Heart left ventricle (tissue), 16 donors: ENCODE measurements around the gene UBL4A. TPM values are rescaled to one million over a fixed set of nuclear protein-coding genes. Genes with fewer than 3 reads are reported as not detected.

Source experiments
- ATAC-seq, 4 donors: fragments of 200-7000 bp; cut with Tn5 transposase; one replicate each; pipeline ENCODE4 v1.9.1; 2020 to 2022; ENCODE audit warnings: moderate library complexity in 4 of 4, mild to moderate bottlenecking in 3 of 4, moderate number of reproducible peaks in 1 of 4
- DNase-seq, 5 donors: peaks; one replicate each; pipeline ENCODE4 v3.0.0-alpha.2; 2020
- H3K27ac ChIP-seq, 12 donors: fragments of 200-600 bp; sonication (generic) in 4 of 12; one replicate each; pipeline versions ENCODE4 v1.5.0 to v1.8.0; 2016 to 2022; ENCODE audit warnings: mild to moderate bottlenecking in 2 of 12
- H3K27me3 ChIP-seq, 9 donors: fragments of 200-600 bp; sonication (generic) in 2 of 9; one replicate each; pipeline versions ENCODE4 v1.5.1 to v1.8.0; 2016 to 2022; ENCODE audit warnings: mild to moderate bottlenecking in 3 of 9
- H3K36me3 ChIP-seq, 9 donors: fragments of 200-600 bp; sonication (generic) in 2 of 9; one replicate each; pipeline versions ENCODE4 v1.5.0 to v1.8.0; 2018 to 2022; ENCODE audit warnings: mild to moderate bottlenecking in 2 of 9
- H3K4me1 ChIP-seq, 12 donors: fragments of 200-600 bp; sonication (generic) in 4 of 12; one replicate each; pipeline versions ENCODE4 v1.5.0 to v1.8.0; 2016 to 2022; ENCODE audit warnings: mild to moderate bottlenecking in 3 of 12
- H3K4me3 ChIP-seq, 12 donors: fragments of 200-600 bp; sonication (generic) in 4 of 12; one replicate each; pipeline versions ENCODE4 v1.5.0 to v1.8.0; 2017 to 2022; ENCODE audit warnings: mild to moderate bottlenecking in 9 of 12, moderate library complexity in 4 of 12
- H3K9me3 ChIP-seq, 12 donors: fragments of 200-600 bp; sonication (generic) in 4 of 12; one replicate each; pipeline versions ENCODE4 v1.5.0 to v1.8.0; 2016 to 2022; ENCODE audit warnings: mild to moderate bottlenecking in 1 of 12
- CTCF ChIP-seq, 12 donors: fragments of 200-600 bp; sonication (generic) in 4 of 12; IDR thresholded peaks; one replicate each; pipeline versions ENCODE4 v1.5.0 to v1.8.0; 2018 to 2022; ENCODE audit warnings: antibody characterized with exemption in 12 of 12, mild to moderate bottlenecking in 5 of 12
- POLR2A ChIP-seq, 2 donors: fragments of 450-650 bp; IDR thresholded peaks; one replicate each; pipeline ENCODE4 v1.6.1; 2017; ENCODE audit warnings: antibody characterized with exemption in 2 of 2, mild to moderate bottlenecking in 2 of 2, moderate library complexity in 2 of 2
- WGBS, 4 donors: extraction: QIAGEN DNeasy Blood & Tissue Kit in 2 of 4; methylation state at CpG; one replicate each; pipeline versions ENCODE4 v1.1.5 to v1.1.7; 2013 to 2018; 5-methylcytosine and 5-hydroxymethylcytosine counted together
- intact Hi-C, 10 donors: fragments of 100-400 bp; cut with DNase I; formaldehyde crosslinking; loops; one replicate each; pipeline versions ENCODE4 v1.11.1 to v1.14.2; 2022
- polyA plus RNA-seq, 2 donors: library from polyadenylated mRNA; stranded (reverse); fragments of 200-250 nt; gene quantifications; one replicate each; pipeline ENCODE4 v1.2.3, GENCODE V29; 2013
- total RNA-seq, 9 donors: library from RNA; depleted of rRNA in 2 of 9; stranded (reverse); fragments of >200 nt in 2 of 9; fragmentation: NEBNext Ultra II Directional in 3 of 9; extraction: Animal tissue kit (Norgen Biotek cat#: 25700) in 3 of 9; gene quantifications; one replicate each; pipeline versions ENCODE4 v1.1.0 to v1.2.4, GENCODE V29; 2016 to 2023
- donor health status: ischemic (EF 13 %, LVEDD 7.1; RV severe dilation, severe dysfunction).
- donor health status: healthy with polysubstance abuse.
- donor health status: DM: no; HTN: yes; CAD: no.
- donor health status: DM: no; HTN: no; CAD: no.
- donor health status: ischemic (EF 25% LVEDD 6.9; RV normal size, moderate dysfunction).
- donor health status: ischemic (EF 25% LVEDD 5.7; RV mildly dilated, moderate dysfunction).
- donor health status: healthy.
- donor health status: DM: yes; HTN: yes; CAD: no.
- donor health status: ischemic (EF 35%, LVEDD 5.7; RV mildly dilated, moderate dysfunction).
- donor health status: nonischemic (EF 11% LVEDD 7.7; RV severe dilation, severe dysfunction).
- donor health status: DM: yes; HTN: yes; CAD: no.
- donor health status: PGD.
- donor health status: ischemic (EF 29% LVEDD 5.4; RV normal size, mild dysfunction).
- donor health status: nonischemic (EF 23%, LVEDD 6.1; RV moderate dilation, normal function).

UBL4A gene
- total and polyA plus RNA-seq, 11 donors = 34.6 to 92.8 (median 53.7) TPM

GRCh38 chrX:154482786-154483185 is 3.6 kb downstream of the UBL4A start:
- Histone ChIP-seq H3K27me3 (no peaks in the 10 kb centered on the region), H3K4me3 (no peak overlapping the region), H3K36me3 (peaks cover 0 to 9% (median 6%) of the 10 kb centered on the region in 9 donors), H3K9me3 (no peaks in the 10 kb centered on the region), H3K27ac (no peak overlapping the region), H3K4me1 (peaks cover 0 to 36% (median 14%) of the 10 kb centered on the region in 12 donors)
- WGBS, 4 donors = 68 to 74% (median 71%) methylated on average over 6 to 7 of the region's 7 CpGs
- peak in 1 of 5 donors; percentile 25 for DNase-seq
- intact Hi-C loops = loop anchor here in 1 of 10 donors (5.0 kb wide), 1 partner anchor 40 kb away; the partner anchor contains the start of gene FAM50A
- TF ChIP-seq POLR2A (IDR thresholded peaks at IDR 0.05) (no peak), CTCF (IDR thresholded peaks at IDR 0.05) (no peak)
- no peak for ATAC-seq

- H3K27ac ChIP-seq = peak overlapping the region in 1 of 12 donors; percentile 2
Measured at GRCh38 chrX:154481911-154482601, 4.4 kb downstream of the UBL4A start.

GRCh38 chrX:154481195-154481594 is 5.2 kb downstream of the UBL4A start:
- H3K27me3 ChIP-seq = no peaks in the 10 kb centered on the region
- no peak for TF ChIP-seq CTCF (IDR thresholded peaks at IDR 0.05)
- no peak for TF ChIP-seq POLR2A (IDR thresholded peaks at IDR 0.05)
- DNase-seq (peak in 1 of 5 donors; percentile 4), ATAC-seq (no peak)
- H3K4me3 ChIP-seq = no peak overlapping the region
- H3K36me3 ChIP-seq = peaks cover 0 to 9% (median 3%) of the 10 kb centered on the region in 9 donors
- intact Hi-C loops = loop anchor here in 1 of 10 donors (5.0 kb wide), 1 partner anchor 39 kb away; the partner anchor contains the start of gene FAM50A
- 81 to 96% (median 87%) methylated on average over 5 of the region's 5 CpGs for WGBS, 4 donors
- no peak overlapping the region for H3K27ac ChIP-seq
- no peaks in the 10 kb centered on the region for H3K9me3 ChIP-seq
- peaks cover 0 to 36% (median 14%) of the 10 kb centered on the region in 12 donors for H3K4me1 ChIP-seq

More at GRCh38 chrX:154481911-154482601, 4.4 kb downstream of the UBL4A start:
- TF ChIP-seq CTCF (IDR thresholded peaks at IDR 0.05) (no peak), POLR2A (IDR thresholded peaks at IDR 0.05) (no peak)
- no peaks in the 10 kb centered on the region for H3K27me3 ChIP-seq
- H3K9me3 ChIP-seq = no peaks in the 10 kb centered on the region
- intact Hi-C loops = loop anchor here in 1 of 10 donors (5.0 kb wide), 1 partner anchor 40 kb away; the partner anchor contains the start of gene FAM50A
- DNase-seq (peak in 1 of 5 donors; percentile 15), ATAC-seq (no peak)
- 68 to 72% (median 70%) methylated on average over 14 of the region's 14 CpGs for WGBS, 4 donors
- no peak overlapping the region for H3K4me3 ChIP-seq
- H3K4me1 ChIP-seq = peaks cover 0 to 36% (median 14%) of the 10 kb centered on the region in 12 donors
- H3K36me3 ChIP-seq = peaks cover 0 to 9% (median 3%) of the 10 kb centered on the region in 9 donors
